ENCODE measurements around the gene TNIP2. TPM values are rescaled to one million over a fixed set of nuclear protein-coding genes. Genes with fewer than 3 reads are reported as not detected.
A peak's percentile ranks its signal among the peaks of the same experiment; 100 is the strongest.

The TNIP2 gene
- total and polyA plus RNA-seq, 2 of the 13 experiments (the other 11 are each of a cell fraction or from before 2014, with no cell fraction given), result 25.6 to 38.0 TPM

GRCh38 chr4:2800691-2801596 lies 44.8 kb upstream of the TNIP2 start (continued):
- TF ChIP-seq ZNF318 (CRISPR knock-in tag; IDR thresholded peaks at IDR 0.05) (no peak), ATF7 (IDR thresholded peaks at IDR 0.05) (no peak), ATF7 (CRISPR knock-in tag; IDR thresholded peaks at IDR 0.05) (no peak), PBX2 (CRISPR knock-in tag; IDR thresholded peaks at IDR 0.05) (no peak), ZMYM3 (CRISPR knock-in tag; IDR thresholded peaks at IDR 0.05) (peak; percentile 21; the same call in 1 of the 2 replicates), ZNF709 (CRISPR knock-in tag; IDR thresholded peaks at IDR 0.05) (no peak), ELF1 (CRISPR knock-in tag; IDR thresholded peaks at IDR 0.05) (peak; percentile 66), ZNF30 (CRISPR knock-in tag; IDR thresholded peaks at IDR 0.05) (no peak), XBP1 (CRISPR knock-in tag; IDR thresholded peaks at IDR 0.05) (no peak), IRF1 (CRISPR knock-in tag; IDR thresholded peaks at IDR 0.05; ENCODE audit: low read depth) (no peak), HMGA1 (CRISPR knock-in tag; conservative IDR thresholded peaks at IDR 0.05) (no peak), ZNF280D (CRISPR knock-in tag; IDR thresholded peaks at IDR 0.05) (no peak), NFYC (CRISPR knock-in tag; IDR thresholded peaks at IDR 0.05) (0 out of 2 replicates have a peak, but pooled peaks have one; percentile 21), NR2F2 (IDR thresholded peaks at IDR 0.05; ENCODE audit: borderline replicate concordance, low read depth) (no peak), ZFX (CRISPR knock-in tag; IDR thresholded peaks at IDR 0.05; ENCODE audit: low read depth) (peak; percentile 93), THAP11 (CRISPR knock-in tag; IDR thresholded peaks at IDR 0.05) (peak; percentile 64; the same call in 1 of the 2 replicates)
